Hepatocyte (in vitro differentiated cells): ENCODE results near the gene GRID2. TPM values are rescaled to one million over a fixed set of nuclear protein-coding genes. Genes with fewer than 3 reads are reported as not detected.

Experiments
- DNase-seq: peaks from one replicate; pipeline ENCODE4 v3.0.0-alpha.2; 2016; ENCODE audit warnings: low spot score
- H2AFZ ChIP-seq: fragments of 200-600 bp; sonication (generic); 2 replicates; pipeline ENCODE4 v1.6.0; 2016; ENCODE audit warnings: antibody characterized with exemption, mild to moderate bottlenecking
- H3K27ac ChIP-seq: fragments of 200-600 bp; sonication (generic); 2 replicates; pipeline ENCODE4 v1.5.1; 2016; ENCODE audit warnings: mild to moderate bottlenecking
- H3K27me3 ChIP-seq: fragments of 200-600 bp; sonication (generic); 2 replicates; pipeline ENCODE4 v1.6.1; 2016
- H3K36me3 ChIP-seq: fragments of 200-600 bp; sonication (generic); replicated peaks from 2 replicates; pipeline ENCODE4 v1.5.1; 2016; ENCODE audit warnings: low read depth; ENCODE audit not compliant: insufficient read depth
- H3K4me1 ChIP-seq: fragments of 200-600 bp; sonication (generic); 2 replicates; pipeline ENCODE4 v1.5.1; 2016; ENCODE audit warnings: mild to moderate bottlenecking, moderate library complexity; ENCODE audit not compliant: insufficient read depth
- H3K4me2 ChIP-seq: fragments of 200-600 bp; sonication (generic); 2 replicates; pipeline ENCODE4 v1.6.0; 2016
- H3K4me3 ChIP-seq: fragments of 200-600 bp; sonication (generic); 2 replicates; pipeline ENCODE4 v1.5.1; 2016; ENCODE audit warnings: mild to moderate bottlenecking
- H3K79me2 ChIP-seq: fragments of 200-600 bp; sonication (generic); 2 replicates; pipeline ENCODE4 v1.6.0; 2017; ENCODE audit warnings: mild to moderate bottlenecking
- H3K9me2 ChIP-seq: fragments of 200-600 bp; sonication (generic); replicated peaks from 2 replicates; pipeline ENCODE4 v1.6.0; 2017; ENCODE audit warnings: mild to moderate bottlenecking; ENCODE audit not compliant: insufficient read depth
- H3K9me3 ChIP-seq: fragments of 200-600 bp; sonication (generic); 2 replicates; pipeline ENCODE4 v1.5.1; 2016; ENCODE audit warnings: low read depth, mild to moderate bottlenecking
- H4K20me1 ChIP-seq: fragments of 200-600 bp; sonication (generic); 2 replicates; pipeline ENCODE4 v1.6.0; 2016; ENCODE audit warnings: mild to moderate bottlenecking; ENCODE audit not compliant: insufficient read depth, poor library complexity, severe bottlenecking
- EZH2 ChIP-seq: fragments of 200-600 bp; sonication (generic); IDR thresholded peaks from 2 replicates; pipeline ENCODE4 v1.6.1; 2016; ENCODE audit warnings: antibody characterized with exemption, mild to moderate bottlenecking, borderline replicate concordance
- EZH2phosphoT487 ChIP-seq: fragments of 200-600 bp; sonication (generic); IDR thresholded peaks from one replicate; pipeline ENCODE4 v1.6.1; 2018; ENCODE audit warnings: antibody characterized with exemption, mild to moderate bottlenecking, low read depth, moderate library complexity; ENCODE audit not compliant: unreplicated experiment, severe bottlenecking
- WGBS: methylation state at CpG from one replicate; pipeline ENCODE4 v1.1.6; 2016; ENCODE audit warnings: low lambda C conversion rate; ENCODE audit errors: missing lambda C conversion rate; 5-methylcytosine and 5-hydroxymethylcytosine counted together
- polyA plus RNA-seq: library from polyadenylated mRNA; unstranded; fragments of >200 nt; fragmentation: Nextera tagmentation; extraction: Ambion mirVana; gene quantifications from 2 replicates; pipeline ENCODE4 v1.2.1, GENCODE V29; 2016
- total RNA-seq: library from RNA; depleted of rRNA; stranded (reverse); fragments of >200 nt; gene quantifications from 2 replicates; pipeline ENCODE4 v1.2.3, GENCODE V29; 2014
- TF ChIP-seq, protein P1 (sequence below): fragments of 200-600 bp; sonication (generic); IDR thresholded peaks from 2 replicates; pipeline ENCODE4 v1.5.1; 2016; ENCODE audit warnings: antibody characterized with exemption, mild to moderate bottlenecking; ENCODE audit not compliant: poor library complexity

GRID2 gene
- total and polyA plus RNA-seq, 2 experiments from 2014 or later = 0.53 to 3.5 TPM

DNA sequence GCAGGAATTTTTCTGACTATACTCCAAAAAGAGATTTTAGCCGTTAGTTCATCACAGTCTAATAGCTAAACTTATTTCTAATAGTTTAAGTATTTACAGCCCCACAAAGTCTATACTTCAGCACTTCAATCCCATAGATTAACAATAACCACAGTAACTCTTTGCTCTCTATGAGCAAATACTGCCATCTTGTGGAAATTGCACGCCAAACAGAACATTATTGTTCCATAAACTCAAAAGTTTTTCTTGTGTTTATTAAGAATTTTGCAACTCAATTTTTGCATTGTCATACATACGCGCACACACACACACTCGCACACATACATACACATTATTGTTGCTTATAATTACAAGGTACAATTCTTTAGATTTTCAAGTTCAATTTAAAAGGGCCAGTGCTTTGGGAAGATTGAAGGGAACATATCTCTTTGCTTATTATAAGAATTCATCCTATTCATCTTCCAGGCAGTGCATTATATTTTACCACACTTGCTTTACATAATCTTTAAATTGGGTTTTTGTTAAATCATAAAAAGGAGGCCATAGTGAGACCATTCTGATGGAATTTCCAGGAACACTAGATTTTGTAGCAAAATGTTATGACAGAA, 1461.0 kb downstream of the GRID2 start:
- H4K20me1 ChIP-seq = no peaks in the 10 kb centered on the region
- no peak overlapping the region for H3K4me2 ChIP-seq
- H3K9me2 ChIP-seq = no peaks in the 10 kb centered on the region
- TF ChIP-seq EZH2phosphoT487 = no peak
- TF ChIP-seq, protein P1, sequence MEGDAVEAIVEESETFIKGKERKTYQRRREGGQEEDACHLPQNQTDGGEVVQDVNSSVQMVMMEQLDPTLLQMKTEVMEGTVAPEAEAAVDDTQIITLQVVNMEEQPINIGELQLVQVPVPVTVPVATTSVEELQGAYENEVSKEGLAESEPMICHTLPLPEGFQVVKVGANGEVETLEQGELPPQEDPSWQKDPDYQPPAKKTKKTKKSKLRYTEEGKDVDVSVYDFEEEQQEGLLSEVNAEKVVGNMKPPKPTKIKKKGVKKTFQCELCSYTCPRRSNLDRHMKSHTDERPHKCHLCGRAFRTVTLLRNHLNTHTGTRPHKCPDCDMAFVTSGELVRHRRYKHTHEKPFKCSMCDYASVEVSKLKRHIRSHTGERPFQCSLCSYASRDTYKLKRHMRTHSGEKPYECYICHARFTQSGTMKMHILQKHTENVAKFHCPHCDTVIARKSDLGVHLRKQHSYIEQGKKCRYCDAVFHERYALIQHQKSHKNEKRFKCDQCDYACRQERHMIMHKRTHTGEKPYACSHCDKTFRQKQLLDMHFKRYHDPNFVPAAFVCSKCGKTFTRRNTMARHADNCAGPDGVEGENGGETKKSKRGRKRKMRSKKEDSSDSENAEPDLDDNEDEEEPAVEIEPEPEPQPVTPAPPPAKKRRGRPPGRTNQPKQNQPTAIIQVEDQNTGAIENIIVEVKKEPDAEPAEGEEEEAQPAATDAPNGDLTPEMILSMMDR = peak; percentile 90
- TF ChIP-seq EZH2 = no peak
- H3K4me3 ChIP-seq = no peak overlapping the region
- no peaks in the 10 kb centered on the region for H3K4me1 ChIP-seq
- no peaks in the 10 kb centered on the region for H3K79me2 ChIP-seq
- no peaks in the 10 kb centered on the region for H3K36me3 ChIP-seq
- H2AFZ ChIP-seq = no peak overlapping the region
- H3K27ac ChIP-seq = no peak overlapping the region
- DNase-seq = peak; percentile 65
- H3K9me3 ChIP-seq = no peaks in the 10 kb centered on the region
- WGBS = 4% methylated on average over 5 of the region's 5 CpGs
- H3K27me3 ChIP-seq = no peaks in the 10 kb centered on the region

DNA sequence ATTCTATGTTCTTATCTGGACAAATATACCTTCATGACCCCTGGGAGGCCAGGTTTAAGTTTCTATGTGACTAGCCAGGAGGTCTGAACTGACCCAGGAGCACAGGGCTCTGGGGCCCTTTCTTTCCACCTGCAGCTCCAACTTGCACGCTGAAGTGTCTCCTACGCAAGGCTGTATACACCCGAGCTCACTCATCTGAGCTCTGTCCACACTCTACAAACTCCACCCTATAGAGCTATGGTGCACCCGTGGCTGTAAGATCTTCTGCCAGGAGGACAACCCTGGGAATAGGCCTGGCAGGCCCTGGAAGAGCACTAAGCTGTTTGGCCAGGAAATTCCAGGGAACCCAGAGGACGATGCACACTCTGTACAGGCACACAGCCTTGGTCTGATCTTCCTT, 1464.2 kb downstream of the GRID2 start:
- no peak overlapping the region for H3K4me2 ChIP-seq
- 89% methylated on average over 5 of the region's 5 CpGs for WGBS

DNA sequence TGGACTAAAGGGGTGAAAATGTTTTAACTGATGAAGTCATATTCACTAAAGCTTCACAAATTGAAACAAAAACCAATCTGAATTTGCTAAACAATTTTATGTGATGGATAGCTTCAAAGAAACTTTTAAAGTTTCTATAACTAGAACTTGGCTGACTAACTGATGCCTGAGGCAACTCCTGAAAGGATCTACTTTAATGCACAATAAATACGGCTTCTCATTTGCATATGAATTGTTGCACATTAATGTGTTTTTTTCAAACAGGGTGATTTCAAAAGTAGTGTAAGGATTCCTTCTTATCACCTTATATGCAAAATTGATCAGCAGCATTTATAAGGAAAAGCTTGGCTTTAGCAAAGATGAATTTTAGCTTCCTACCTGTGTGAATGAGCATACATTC, 1466.4 kb downstream of the GRID2 start:
- Histone ChIP-seq H3K9me3 (no peaks in the 10 kb centered on the region), H4K20me1 (no peaks in the 10 kb centered on the region), H3K27ac (no peak overlapping the region), H3K4me3 (no peak overlapping the region), H3K4me2 (no peak overlapping the region), H3K27me3 (no peaks in the 10 kb centered on the region), H3K9me2 (no peaks in the 10 kb centered on the region), H3K79me2 (no peaks in the 10 kb centered on the region), H3K4me1 (peaks cover 15% of the 10 kb centered on the region), H2AFZ (no peak overlapping the region), H3K36me3 (no peaks in the 10 kb centered on the region)
- 66% methylated on average over 1 of the region's 1 CpG for WGBS
- no peak for DNase-seq
- TF ChIP-seq EZH2phosphoT487 (no peak), EZH2 (no peak)
- TF ChIP-seq, protein P1 = no peak

More for the DNA sequence above, 1464.2 kb downstream of the GRID2 start:
- no peak for DNase-seq
- Histone ChIP-seq H3K79me2 (no peaks in the 10 kb centered on the region), H4K20me1 (no peaks in the 10 kb centered on the region), H3K36me3 (no peaks in the 10 kb centered on the region), H3K27me3 (no peaks in the 10 kb centered on the region), H3K9me2 (no peaks in the 10 kb centered on the region), H3K4me1 (peaks cover 3% of the 10 kb centered on the region), H2AFZ (no peak overlapping the region), H3K9me3 (no peaks in the 10 kb centered on the region), H3K4me3 (no peak overlapping the region), H3K27ac (no peak overlapping the region)
- TF ChIP-seq, protein P1 = no peak
- TF ChIP-seq EZH2phosphoT487 (no peak), EZH2 (no peak)
